Stromal cell of bone marrow (primary cell): ENCODE data around the gene RASD2.

Experiments
- DNase-seq: peaks from one replicate; pipeline ENCODE4 v3.0.0-alpha.2; 2012; ENCODE audit warnings: low read depth

RASD2 gene

DNA sequence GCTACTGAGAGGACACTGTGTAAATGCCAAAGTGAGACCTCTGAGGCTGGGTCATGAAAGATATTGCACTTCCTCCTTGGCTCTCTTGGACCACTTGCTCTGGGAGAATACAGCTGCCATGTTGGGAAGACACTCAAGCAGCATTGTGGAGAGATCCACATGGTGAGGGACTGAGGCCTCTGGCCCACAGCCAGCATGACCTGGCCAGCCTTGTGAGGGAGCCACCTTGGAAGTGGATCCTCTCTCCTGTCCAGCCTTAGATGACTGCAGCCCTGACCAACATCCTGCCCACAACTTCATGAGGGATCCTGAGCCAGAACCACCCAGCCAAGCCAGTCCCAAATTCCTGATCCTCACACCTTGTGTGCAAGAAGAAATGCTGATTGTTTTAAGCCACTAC, 46.1 kb downstream of the RASD2 start:
- DNase-seq = no peak

DNA sequence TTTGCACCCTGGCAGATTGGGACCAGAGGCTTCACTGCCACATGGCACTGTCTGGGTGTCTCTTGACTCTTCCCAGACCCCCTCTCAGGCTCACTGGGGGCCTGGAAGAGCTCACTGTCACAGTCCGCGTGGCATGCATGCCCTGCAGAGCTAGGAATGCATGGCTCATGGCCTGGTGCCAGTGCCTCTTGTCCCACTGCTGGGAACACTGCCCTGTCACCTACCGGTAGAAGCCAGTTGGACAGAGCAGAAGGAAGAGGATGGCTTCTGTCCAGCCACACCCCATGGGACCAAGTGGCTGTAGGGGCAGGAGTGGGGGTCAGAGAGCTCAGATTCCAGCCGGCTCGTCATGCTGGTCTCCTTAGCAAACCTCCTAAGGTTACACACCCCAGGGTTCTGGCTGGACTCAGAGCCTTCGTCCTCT, 46.8 kb downstream of the RASD2 start:
- DNase-seq = no peak

DNA sequence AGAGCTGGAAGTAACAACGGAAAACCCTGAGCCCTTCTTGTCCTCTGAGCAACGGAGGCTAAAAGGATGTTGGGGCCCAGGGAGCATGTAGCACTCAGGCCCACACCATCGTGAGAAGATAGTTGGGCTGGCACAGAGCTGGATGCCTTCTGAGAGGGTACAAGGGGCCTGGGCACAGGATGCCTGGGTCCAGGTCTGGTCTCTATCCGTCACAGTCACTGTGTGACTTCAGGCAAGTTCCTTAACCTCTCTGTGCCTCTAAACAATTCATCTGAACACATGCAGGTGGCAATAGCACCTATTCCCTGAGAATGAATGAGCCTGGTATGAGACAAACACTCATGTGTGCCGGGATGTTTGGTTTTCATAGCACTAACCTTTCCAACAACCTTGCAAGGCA, 47.3 kb downstream of the RASD2 start:
- DNase-seq = no peak

DNA sequence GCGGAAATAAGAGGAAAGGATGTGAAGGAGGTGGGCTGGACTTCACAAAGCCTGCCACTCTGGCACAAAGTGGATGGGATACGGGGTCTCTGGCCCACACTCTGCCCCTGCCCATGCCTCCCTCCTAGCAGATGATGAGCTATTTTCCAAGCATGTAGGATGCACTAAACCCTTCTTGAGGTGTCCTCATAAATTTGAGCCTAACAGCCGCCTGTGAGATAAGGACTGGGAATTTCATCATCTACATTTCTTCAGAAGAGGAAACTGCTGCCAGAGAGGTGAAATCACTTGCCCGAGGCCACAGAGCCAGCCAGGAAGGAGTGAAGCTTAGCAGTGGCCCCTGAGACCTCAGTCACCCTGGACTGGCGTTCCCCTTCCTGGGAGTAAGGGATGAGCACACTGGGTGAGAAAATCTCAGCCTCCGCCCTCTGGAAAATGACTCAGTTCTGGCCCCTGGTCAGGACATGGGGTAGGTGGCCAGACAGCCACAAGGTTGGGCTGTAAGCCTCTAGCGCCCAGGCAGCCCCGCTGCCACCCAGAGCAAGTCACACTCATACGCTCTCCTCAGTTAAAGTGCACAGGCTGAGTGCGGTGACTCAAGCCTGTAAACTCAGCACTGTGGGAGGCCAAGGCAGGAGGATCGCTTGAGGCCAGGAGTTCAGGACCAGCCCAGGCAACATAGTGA, 48.6 kb downstream of the RASD2 start:
- DNase-seq = peak; percentile 67

DNA sequence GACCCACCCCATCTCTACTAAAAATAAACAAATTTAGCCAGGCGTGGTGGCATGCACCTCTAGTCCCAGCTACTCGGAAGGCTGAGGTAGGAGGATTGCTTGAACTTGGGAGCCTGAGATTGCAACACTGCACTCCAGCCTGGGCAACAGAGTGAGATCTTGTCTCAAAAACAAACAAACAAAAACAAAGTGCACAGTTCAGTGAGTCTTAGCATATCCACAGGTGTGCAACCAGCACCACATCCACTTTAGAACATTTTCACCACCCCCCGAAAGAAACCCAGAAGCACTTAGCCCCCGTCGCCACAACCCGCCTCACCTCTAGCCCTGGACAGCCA, 49.1 kb downstream of the RASD2 start:
- DNase-seq = no peak

DNA sequence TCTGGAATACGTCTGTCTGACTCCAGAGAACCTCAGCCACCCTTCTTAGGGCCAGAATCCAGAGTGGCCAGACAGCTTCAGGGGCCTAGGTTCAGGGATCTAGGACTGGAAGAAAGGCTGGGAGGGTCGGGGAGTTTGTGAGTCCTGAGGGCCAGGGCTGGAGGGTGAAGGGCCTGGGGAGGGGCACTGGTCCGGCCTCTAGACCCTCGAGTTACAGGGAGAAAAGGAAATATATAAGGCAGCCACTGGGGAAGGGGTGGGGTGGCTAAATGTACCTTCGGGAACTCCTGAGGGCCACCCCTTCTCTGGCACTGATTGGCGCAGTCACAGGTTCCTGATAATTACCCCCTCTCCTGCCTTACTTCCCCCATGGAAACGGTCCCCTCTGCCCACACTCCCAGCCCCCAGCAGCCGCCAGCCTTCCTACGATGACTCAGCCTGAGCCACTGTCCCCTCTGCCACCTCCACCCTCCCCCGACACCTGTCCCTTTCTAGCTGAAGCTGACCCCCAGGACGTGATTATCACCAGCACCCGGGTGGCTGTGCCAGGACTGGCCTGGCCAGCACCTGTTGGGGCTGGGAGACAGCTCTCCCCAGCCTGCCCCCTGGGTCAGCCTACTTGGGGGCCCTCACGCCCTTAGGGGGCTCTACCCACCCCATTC, 50.1 kb downstream of the RASD2 start:
- no peak for DNase-seq

DNA sequence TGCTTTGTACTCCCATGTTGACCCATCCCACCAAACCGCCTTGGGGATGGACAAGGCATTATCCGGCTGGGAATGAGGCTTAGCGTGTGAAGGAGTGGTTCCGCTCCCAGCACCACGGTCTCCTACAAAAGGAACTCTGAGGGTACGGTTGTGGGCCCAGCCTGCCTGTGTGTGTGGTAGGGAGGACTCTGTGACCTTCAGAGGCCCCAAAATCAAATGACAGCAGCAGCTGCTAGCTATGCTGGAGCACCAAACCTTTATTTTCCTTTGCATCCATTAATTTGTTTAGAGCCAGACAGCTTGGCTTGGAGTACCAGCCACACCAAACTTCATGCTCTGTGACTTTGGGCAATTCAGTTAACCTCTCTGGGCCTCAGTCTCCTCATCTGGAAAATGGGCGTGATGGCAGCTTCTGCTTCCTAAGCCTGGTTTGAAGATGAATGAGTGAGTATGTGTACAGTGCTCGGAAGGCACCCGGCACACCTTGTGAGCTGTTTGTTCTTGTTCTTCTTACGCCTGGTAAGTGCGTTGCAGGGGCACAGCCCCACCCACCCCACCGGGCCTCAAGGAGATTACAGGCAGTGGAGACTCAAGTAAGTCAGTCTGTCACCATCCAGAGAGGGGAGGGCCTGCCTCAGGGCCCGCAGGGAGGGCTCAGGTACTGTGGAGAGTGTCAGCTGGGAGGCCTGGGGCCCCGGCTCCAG, 51.2 kb downstream of the RASD2 start:
- DNase-seq = no peak

DNA sequence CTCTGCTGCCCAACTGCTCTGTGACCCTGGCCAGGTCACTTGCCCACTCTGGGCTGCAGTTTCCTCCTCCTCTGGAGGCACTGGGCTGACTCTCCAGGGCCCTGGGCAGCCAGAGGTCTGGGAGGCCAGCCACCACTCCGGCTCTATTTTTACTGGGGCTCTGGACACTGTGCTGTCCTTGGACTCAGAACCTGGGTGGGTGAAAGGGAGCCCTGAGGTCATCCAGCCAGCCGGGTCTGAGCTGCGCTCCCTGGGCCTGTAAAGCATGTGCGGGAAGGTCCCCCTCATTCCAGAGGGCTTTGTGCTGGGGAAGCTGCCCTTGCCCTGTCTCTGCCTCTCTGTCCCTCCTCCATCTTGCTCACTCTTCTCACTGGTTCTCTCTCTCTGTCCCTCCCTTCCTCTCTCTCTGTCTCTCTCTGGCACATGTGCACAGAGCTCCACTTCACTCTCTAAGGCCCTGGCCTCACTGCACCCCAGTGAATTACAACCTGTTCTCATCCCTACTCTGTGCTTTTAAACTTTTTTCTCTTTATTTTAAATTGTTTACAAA, 51.9 kb downstream of the RASD2 start:
- DNase-seq = no peak

DNA sequence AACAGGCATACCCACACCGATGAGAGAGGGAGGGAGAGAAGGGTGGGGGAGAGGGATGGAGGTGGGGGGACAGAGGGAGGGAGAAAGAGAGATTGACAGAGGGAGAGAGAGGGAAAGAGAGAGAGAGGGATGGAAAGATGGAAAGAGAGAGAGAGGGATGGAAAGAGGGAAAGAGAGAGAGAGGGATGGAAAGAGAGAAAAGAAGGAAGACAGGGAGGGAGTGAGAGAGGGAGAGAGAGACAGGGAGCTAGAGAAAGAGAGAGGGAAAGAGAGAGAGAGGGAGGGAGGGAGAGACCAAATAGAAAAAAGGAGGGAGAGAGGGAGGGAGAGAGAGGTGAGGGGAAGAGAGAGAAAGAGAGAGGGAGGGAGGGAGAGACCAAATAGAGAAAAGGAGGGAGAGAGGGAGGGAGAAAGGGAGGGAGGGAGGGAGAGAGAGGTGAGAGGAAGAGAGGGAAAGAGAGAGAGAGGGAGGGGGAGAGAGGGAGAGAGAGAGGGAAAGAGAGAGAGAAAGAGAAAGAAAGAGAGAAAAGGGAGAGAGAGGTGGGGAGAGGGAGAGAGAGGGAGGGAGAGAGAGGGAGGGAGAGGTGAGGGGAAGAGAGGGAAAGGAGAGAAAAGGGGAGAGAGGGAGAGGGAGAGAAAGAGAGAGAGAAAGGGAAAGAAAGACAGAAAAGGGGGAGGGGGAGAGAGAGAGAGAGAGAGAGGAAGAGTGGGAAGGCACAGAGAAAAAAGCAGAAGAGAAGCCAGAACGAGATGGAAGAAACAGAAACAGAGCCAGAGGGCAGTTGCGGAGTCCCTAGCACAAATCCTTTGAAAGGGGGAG, 52.6 kb downstream of the RASD2 start:
- DNase-seq = no peak

DNA sequence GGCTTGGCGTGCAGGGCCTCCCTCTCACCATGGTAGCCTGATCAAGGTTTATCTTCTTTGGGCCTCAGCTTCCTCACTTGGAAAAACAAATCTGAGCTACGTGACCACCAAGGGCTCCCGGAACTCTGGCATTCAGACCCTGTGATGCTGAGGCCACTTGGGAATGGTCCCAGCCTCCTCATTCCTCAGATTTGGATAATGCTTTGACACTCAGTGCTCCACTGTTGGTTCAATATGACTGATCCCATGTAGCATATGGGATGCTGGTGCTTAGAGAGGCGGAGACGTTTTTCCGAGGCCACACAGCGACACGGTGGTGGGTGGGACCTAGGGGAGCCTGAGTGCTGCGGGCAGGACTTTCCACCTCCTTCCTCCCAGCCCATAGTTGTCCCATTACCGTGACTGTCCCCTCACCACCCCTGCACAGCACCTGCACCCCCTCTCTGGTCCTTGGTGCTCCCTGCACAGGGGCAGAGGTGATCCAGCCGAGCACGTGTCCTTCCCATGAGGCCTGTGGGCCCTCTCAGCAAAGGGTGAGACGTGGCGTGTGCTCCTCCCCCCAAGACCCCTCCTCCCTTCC, 53.4 kb downstream of the RASD2 start:
- no peak for DNase-seq

DNA sequence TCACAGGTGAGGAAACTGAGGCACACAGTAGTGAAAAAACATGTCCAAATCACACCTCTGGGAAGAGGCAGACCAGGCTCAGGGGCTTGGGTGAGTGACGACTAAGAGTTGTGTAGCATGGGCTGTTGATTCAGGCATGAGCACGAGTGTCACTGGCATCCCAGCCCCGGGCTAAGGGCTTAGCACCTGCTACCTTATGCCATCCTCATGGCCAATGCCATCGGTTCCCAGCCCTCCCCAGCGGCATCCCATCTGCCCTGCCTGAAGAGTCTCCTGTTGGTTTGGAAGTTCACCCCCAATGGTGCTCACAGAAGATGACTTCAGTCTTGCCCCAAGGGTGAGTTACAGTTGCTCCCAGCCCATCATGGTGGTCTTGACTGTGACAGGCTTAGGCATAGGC, 54.1 kb downstream of the RASD2 start:
- no peak for DNase-seq

DNA sequence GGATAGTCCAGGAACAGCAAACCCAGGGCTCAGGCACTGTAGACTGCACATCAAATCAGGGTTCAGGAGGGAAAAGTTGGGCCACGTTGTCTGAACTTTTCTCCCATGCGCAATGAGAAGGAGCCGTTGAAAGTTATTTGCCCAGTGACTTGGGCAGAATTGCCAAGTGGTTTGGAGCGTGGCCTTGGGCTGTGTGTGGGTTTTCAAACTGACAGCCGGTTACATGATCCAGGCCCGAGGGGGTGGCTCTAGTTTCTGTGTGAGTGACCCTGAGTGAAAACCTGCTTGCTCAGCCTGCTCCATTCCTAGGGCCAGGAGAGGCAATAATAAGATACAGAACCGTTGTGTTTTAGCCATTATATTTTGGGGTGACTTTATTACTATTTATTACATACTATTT, 56.2 kb downstream of the RASD2 start:
- DNase-seq = no peak

DNA sequence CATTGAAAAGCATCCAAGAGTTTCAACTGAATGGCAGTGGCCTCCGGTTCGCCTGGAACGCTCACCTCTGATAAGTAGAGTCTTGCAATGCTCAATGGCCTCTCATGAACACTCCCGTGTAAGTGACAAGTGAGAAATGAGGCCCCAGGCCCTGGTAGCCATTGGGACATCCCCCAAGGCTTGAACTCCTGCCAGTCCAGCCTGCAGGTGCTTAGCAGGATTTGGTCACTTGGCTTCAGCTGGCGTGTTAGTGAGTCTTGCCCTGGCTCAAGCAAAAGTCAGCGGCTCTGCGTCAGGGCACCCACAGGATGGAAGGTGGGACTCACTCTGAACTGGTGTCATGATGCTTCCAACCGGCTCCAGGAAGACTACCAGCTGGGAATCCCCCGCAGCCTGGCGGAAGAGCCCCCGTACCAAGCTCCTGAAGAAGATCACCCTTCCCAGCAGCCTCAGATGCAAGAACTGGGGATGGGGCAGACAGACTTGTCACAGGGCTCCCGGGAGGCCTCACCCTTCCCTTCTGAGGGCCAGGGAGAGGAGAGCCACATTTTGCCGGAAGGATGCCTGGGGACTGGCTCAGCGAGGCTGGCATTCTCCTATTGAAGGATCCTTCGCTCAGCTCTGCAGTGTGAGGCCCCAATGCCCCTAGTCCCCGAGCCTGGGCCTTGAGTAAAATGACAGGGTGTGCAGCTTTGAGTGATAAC, 57.2 kb downstream of the RASD2 start:
- DNase-seq = no peak

DNA sequence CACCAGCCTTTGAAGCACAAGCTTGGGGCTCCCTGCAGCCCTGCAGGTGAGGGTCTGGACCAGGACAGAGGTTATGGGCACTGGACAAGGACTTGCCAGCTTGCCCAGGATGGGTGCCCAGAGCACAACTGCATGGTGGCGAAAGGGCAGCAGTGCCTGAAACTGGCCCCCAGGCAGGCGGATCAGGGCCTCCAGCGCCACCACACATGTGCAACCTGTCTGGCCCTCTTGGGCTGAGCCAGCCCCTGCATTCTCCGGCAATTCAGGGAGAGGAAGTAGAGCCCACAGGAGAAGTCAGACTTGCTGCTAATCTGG, 57.7 kb downstream of the RASD2 start:
- no peak for DNase-seq

DNA sequence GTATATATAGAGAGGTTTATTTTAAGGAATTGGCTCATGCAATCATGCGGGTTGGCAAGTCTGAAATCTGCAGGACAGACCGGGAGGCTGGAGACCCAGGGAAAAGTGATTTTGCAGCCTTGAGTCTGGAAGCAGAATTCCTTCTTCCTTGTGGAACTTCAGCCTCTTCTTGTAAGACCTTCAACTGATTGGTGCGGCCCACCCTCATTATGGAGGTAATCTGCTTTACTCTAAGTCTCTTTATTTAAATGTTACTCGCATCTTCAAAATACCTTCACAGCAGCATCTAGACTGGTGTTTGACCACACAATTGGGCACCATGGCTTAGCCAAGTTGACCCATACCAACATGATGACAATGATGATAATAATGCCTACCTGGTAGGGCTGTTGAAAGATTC, 58.7 kb downstream of the RASD2 start:
- DNase-seq = no peak

DNA sequence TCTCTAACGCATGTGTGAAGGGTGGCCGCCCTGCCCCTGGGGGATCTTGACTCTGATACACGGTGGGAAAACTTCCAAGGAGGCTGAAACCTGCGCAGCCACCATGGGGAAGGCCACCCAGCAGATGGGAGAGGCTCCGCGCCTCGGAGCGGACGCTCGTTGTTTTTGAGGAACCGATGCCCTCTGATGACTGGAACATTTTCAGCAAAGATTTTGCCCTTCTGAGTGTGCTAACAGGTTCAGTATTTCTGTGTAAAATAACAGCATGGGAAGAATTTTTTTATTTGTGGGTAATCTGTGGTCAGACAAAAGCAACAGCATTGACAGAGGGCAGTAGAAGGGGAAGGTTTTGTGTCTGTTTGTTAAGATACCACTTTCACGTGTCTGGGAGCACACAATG, 59.8 kb downstream of the RASD2 start:
- no peak for DNase-seq

DNA sequence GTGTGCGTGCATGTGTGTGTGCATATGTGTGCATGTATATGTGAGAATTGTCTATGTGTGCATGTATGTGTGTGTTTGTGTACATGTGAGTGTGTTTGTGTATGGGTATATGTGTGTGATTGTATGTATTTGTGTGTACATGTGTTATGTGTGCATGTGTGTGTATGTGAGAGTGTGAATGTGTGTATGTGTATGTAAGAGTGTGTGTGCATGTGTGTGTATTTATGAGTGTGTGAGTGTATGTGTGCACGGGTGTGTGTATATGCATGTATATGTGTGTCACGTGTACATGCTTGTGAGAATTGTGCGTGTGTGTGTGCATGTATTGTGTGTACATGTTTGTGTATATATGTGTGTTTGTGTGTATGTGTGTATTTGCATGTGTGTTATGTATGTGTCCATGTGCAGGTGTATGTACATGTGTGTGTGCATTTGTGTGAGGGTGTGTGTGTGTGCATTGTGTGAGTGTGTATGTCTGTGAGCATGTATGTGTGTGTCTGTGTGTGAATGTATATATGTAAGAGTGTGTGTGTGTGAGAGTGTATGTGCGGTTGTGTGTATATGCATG, 60.5 kb downstream of the RASD2 start:
- no peak for DNase-seq

DNA sequence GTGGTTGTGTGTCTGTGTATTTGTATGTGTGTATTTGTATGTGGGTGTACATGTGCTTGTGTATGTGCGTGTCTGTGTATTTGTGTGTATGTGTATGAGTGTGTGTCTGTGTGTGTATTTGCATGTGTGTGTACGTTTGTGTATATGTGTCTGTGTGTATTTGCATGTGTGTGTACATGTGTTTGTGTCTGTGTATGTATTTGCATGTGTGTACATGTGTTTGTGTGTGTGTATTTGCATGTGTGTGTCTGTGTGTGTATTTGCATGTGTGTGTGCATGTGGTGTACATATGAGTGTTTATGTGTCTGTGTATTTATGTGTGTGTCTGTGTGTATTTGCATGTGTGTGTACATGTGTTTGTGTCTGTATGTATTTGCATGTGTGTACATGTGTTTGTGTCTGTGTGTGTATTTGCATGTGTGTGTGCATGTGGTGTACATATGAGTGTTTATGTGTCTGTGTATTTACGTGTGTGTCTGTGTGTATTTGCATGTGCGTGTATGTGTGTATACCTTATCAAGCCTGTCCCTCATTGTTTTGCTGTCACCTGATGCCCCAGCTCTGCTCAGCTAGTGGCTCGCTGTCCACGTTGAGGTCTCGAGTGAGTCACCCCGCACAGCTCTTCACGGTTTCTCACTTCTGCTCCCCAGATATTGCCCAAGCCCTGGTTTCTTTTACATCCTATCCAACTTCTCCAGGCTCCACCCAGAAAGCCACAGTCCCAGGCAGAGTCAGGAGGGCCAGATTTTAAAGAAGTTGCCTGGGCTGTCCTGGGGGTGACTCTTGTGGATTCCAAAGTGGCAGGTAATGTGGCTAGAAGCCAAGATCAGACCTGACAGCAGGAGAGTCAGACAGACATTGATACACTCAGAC, 61.3 kb downstream of the RASD2 start:
- peak; percentile 65 for DNase-seq
